ENCODE data around the gene RIC1. TPM values are rescaled to one million over a fixed set of nuclear protein-coding genes. Genes with fewer than 3 reads are reported as not detected.
A peak's percentile ranks its signal among the peaks of the same experiment; 100 is the strongest.
"Not testable (repeated sequence)": the region's sequence is repeated elsewhere in the genome, so short reads cannot be mapped to it uniquely, and the experiment has no call there.

RIC1 gene
- total RNA-seq, 6 donors from 2014 or later: 21.5 to 62.9 (median 31.0) TPM

DNA sequence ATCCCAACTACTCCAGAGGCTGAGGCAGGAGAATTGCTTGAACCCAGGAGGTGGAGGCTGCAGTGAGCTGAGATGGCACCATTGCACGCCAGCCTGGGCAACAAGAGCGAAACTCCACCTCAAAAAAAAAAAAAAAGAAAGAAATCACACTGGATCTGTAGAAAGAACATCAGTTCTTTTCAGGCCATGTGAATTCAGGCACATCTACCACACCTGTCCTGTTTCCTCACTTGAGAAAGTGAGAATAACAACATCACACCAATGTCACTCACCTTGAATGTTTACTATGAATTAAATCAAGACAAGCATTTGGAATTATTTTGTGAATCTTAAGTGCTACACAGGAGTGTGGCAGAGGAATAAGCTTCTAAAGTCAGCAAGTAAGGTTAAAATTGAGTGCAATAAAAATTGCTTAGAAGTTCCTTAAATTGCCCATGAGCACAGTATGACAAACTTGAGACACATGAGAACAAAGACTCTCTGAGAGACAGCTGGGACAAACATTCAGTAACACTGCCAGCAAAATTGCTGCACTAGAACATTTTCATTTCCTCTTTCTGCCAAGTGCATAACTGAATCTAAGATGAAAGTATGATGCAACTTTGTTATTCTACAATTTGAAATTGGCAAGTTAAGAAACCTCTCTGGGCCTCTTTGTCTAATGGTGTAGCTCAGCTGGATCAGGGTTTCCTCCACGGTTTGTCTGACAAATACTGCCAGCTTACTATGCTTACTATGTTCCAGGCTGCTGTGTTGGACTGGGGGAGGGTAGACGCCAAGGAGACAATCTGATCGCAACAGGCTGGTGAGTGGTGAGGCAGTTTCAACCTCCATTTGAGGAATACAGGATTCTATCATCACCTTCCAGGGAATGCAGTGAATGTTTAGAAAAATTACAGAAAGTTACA is 1.9 kb upstream of the RIC1 start:
- Histone ChIP-seq H3K27me3 (no peaks in the 10 kb centered on the region), H3K27ac (peak overlapping the region; percentile 90 to 99 (median 97)), H3K36me3 (no peaks in the 10 kb centered on the region), H3K9me3 (peaks cover 0 to 5% (median 0%) of the 10 kb centered on the region in 4 donors), H3K4me1 (peaks cover 34 to 56% (median 44%) of the 10 kb centered on the region in 4 donors), H3K4me3 (peak overlapping the region in 2 of 4 donors; percentile 61 to 98)
- DNase-seq (peak in 1 of 2 donors; percentile 47), ATAC-seq (ENCODE audit: low FRiP score in 2 of 2) (peak; percentile 35 to 61)
- TF ChIP-seq POLR2AphosphoS5 (IDR thresholded peaks at IDR 0.05): peak in 1 of 2 donors; percentile 57
- TF ChIP-seq EP300 (IDR thresholded peaks at IDR 0.05): peak in 1 of 4 donors; percentile 18
- TF ChIP-seq, protein P1, sequence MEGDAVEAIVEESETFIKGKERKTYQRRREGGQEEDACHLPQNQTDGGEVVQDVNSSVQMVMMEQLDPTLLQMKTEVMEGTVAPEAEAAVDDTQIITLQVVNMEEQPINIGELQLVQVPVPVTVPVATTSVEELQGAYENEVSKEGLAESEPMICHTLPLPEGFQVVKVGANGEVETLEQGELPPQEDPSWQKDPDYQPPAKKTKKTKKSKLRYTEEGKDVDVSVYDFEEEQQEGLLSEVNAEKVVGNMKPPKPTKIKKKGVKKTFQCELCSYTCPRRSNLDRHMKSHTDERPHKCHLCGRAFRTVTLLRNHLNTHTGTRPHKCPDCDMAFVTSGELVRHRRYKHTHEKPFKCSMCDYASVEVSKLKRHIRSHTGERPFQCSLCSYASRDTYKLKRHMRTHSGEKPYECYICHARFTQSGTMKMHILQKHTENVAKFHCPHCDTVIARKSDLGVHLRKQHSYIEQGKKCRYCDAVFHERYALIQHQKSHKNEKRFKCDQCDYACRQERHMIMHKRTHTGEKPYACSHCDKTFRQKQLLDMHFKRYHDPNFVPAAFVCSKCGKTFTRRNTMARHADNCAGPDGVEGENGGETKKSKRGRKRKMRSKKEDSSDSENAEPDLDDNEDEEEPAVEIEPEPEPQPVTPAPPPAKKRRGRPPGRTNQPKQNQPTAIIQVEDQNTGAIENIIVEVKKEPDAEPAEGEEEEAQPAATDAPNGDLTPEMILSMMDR (IDR thresholded peaks at IDR 0.05): no peak
- TF ChIP-seq POLR2A (IDR thresholded peaks at IDR 0.05): peak in 1 of 4 donors; percentile 54
- 39 to 45% methylated on average over 5 of the region's 5 CpGs for WGBS, 2 donors

DNA sequence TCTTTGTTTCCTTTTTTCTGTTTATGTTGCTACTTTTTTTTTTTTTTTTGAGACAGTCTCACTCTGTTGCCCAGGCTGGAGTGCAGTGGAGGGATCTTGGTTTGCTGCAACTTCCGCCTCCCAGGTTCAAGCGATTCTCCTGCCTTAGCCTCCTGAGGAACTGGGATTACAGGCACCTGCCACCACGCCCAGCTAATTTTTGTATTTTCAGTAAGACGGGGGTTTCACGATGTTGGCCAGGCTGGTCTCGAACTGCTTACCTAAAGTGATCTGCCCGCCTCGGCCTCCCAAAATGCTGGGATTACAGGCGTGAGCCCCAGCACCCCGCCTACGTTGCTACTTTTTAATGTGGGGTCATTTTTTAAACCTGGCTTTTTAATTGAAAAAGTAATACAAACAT is 1.2 kb upstream of the RIC1 start:
- DNase-seq; H3K36me3 ChIP-seq; ATAC-seq (ENCODE audit: low FRiP score in 2 of 2); H3K9me3 ChIP-seq; H3K27me3 ChIP-seq: not testable (repeated sequence)
- peak overlapping the region; percentile 90 to 99 (median 97) for H3K27ac ChIP-seq
- 51 to 57% methylated on average over 11 of the region's 11 CpGs for WGBS, 2 donors
- peaks cover 34 to 63% (median 47%) of the 10 kb centered on the region in 4 donors for H3K4me1 ChIP-seq
- peak overlapping the region in 3 of 4 donors; percentile 61 to 98 (median 98) for H3K4me3 ChIP-seq

DNA sequence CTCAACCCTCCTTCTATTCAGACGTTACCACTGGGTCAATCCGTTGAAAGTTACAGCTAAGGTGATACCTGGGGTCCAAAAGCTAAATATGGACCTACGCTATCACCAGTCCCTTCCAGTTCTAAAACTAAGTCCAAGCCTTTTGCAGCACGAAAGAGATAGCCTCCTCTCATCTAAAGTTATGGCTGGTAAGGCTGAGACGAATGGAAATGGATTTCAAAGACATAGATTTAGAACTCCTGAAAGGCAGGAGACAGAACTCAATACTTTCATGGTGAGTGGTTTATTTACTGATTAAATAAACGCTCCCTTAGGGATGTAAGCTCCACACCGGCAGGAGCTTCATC is 751 bp upstream of the RIC1 start:
- 2% methylated on average over 7 of the region's 7 CpGs for WGBS, 2 donors
- DNase-seq: no peak

DNA sequence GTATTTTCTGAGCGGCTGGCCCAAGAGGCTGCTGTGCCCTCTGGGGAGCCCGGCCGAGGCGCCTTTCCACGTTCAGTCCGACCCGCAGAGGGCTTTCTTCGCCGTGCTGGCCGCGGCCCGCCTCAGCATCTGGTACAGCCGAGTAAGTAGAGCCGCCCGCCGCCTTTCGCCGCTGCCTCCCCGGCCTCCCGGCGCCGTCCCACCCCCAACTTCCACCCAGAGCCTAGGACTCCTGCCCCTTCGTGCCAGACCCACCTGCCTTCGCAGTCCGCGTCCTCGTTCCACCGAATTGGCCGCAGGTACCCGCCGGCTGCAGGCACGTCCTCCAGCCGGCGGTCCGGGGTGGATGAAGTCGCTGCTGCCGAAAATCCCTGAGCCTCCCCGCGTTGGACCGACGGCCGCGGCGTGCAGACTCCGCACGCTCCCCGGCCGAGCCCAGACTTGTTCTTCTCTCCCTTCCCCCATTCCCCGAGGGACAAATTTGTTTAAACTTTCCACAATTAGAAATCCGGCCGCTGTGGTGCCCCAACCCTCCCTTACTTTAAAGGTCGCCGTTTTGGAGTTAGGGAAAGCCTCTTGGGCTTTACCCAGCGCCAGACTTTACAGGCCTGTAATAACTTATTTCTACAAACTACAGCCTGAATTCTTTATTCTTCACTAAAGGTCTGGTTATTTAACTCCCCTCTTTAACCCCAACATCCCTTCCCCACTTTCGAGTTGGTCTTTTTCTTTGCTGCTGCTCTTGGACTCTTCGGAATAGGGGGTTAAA is 589 bp downstream of the RIC1 start:
- no peaks in the 10 kb centered on the region for H3K27me3 ChIP-seq
- TF ChIP-seq POLR2AphosphoS5 (IDR thresholded peaks at IDR 0.05): no peak
- no peak for TF ChIP-seq POLR2A (IDR thresholded peaks at IDR 0.05)
- TF ChIP-seq, protein P1 (IDR thresholded peaks at IDR 0.05): no peak
- no peak for TF ChIP-seq EP300 (IDR thresholded peaks at IDR 0.05)
- DNase-seq: peak; percentile 45 to 93
- H3K4me3 ChIP-seq: peak overlapping the region; percentile 61 to 98 (median 95)
- H3K9me3 ChIP-seq: peaks cover 0 to 5% (median 0%) of the 10 kb centered on the region in 4 donors
- peak; percentile 15 to 37 for ATAC-seq (ENCODE audit: low FRiP score in 2 of 2)
- H3K36me3 ChIP-seq: no peaks in the 10 kb centered on the region
- H3K27ac ChIP-seq: peak overlapping the region; percentile 90 to 99 (median 97)
- H3K4me1 ChIP-seq: peaks cover 34 to 76% (median 56%) of the 10 kb centered on the region in 4 donors
- WGBS, 2 donors: 0% methylated on average over 14 to 34 of the region's 56 CpGs

More for the DNA sequence above, 751 bp upstream of the RIC1 start:
- H3K9me3 ChIP-seq: peaks cover 0 to 5% (median 0%) of the 10 kb centered on the region in 4 donors
- TF ChIP-seq EP300 (IDR thresholded peaks at IDR 0.05) (no peak), POLR2AphosphoS5 (IDR thresholded peaks at IDR 0.05) (no peak), POLR2A (IDR thresholded peaks at IDR 0.05) (no peak)
- TF ChIP-seq, protein P1 (IDR thresholded peaks at IDR 0.05): no peak
- peak overlapping the region; percentile 43 to 98 (median 80) for H3K4me3 ChIP-seq
- no peaks in the 10 kb centered on the region for H3K27me3 ChIP-seq
- peaks cover 34 to 67% (median 50%) of the 10 kb centered on the region in 4 donors for H3K4me1 ChIP-seq
- no peak for ATAC-seq (ENCODE audit: low FRiP score in 2 of 2)
- peak overlapping the region; percentile 90 to 99 (median 97) for H3K27ac ChIP-seq
- H3K36me3 ChIP-seq: no peaks in the 10 kb centered on the region

DNA sequence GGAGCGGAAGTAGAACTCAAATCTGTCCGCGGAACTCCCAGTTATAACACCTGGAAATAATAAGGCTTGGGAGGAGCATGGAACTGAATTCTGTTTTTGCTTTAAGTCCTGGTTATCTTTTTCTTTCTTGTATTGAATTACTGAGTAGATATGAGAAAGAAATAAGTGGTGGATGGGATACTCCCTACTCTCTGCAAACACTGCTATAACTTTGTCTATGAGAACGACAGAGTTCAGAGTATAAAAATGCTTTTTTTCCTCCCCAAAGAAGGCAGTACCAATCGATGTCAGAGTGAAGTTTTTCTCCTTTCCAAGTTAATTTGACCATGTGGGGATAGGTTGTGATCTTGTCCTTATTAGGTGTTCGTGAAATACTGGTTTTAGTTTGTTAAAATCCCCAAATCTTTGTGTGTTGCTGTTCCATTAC is 1.2 kb downstream of the RIC1 start:
- peaks cover 0 to 5% (median under 1%) of the 10 kb centered on the region in 4 donors for H3K9me3 ChIP-seq
- H3K27me3 ChIP-seq: no peaks in the 10 kb centered on the region
- no peak for DNase-seq
- H3K4me3 ChIP-seq: peak overlapping the region; percentile 61 to 98 (median 95)
- WGBS, 2 donors: 1 to 2% methylated on average over 6 of the region's 6 CpGs
- no peak for ATAC-seq (ENCODE audit: low FRiP score in 2 of 2)
- peak overlapping the region; percentile 90 to 99 (median 97) for H3K27ac ChIP-seq
- H3K4me1 ChIP-seq: peaks cover 34 to 73% (median 55%) of the 10 kb centered on the region in 4 donors
- no peaks in the 10 kb centered on the region for H3K36me3 ChIP-seq
- TF ChIP-seq POLR2A (IDR thresholded peaks at IDR 0.05): no peak
- TF ChIP-seq, protein P1 (IDR thresholded peaks at IDR 0.05): no peak
- TF ChIP-seq EP300 (IDR thresholded peaks at IDR 0.05): no peak
- TF ChIP-seq POLR2AphosphoS5 (IDR thresholded peaks at IDR 0.05): no peak

Measured in upper lobe of left lung (tissue), 6 donors.